ENCODE measurements around the gene ZNF283.

DNA sequence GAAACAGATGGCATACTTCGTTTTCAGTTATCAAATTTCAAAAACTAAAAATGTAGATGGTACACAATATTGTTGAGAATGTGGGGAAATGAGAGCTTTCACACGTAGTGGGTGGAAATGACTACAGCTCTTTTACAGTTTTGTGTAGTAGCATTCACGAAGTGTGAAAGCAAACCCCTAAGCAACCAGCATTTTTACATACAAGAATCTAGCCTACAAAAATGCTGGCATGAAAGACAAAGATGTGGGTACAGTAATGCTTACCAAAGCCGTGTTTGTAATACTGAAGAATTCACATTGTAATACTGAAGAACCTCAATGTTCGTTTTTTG lies 6.3 kb upstream of the ZNF283 start:
- TF ChIP-seq, protein P1, sequence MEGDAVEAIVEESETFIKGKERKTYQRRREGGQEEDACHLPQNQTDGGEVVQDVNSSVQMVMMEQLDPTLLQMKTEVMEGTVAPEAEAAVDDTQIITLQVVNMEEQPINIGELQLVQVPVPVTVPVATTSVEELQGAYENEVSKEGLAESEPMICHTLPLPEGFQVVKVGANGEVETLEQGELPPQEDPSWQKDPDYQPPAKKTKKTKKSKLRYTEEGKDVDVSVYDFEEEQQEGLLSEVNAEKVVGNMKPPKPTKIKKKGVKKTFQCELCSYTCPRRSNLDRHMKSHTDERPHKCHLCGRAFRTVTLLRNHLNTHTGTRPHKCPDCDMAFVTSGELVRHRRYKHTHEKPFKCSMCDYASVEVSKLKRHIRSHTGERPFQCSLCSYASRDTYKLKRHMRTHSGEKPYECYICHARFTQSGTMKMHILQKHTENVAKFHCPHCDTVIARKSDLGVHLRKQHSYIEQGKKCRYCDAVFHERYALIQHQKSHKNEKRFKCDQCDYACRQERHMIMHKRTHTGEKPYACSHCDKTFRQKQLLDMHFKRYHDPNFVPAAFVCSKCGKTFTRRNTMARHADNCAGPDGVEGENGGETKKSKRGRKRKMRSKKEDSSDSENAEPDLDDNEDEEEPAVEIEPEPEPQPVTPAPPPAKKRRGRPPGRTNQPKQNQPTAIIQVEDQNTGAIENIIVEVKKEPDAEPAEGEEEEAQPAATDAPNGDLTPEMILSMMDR (IDR thresholded peaks at IDR 0.05), result no peak
- TF ChIP-seq POLR2A (IDR thresholded peaks at IDR 0.05) (no peak), POLR2AphosphoS5 (IDR thresholded peaks at IDR 0.05) (no peak)

All from breast epithelium (tissue), 3 donors.